Adipose tissue (tissue), 3 donors: Measurements from ENCODE around the gene METTL21A. TPM values are rescaled to one million over a fixed set of nuclear protein-coding genes. Genes with fewer than 3 reads are reported as not detected.

Experiments
- H3K27ac ChIP-seq: one replicate; pipeline ENCODE4 v1.5.1; 2013; ENCODE audit warnings: low read depth, low read length
- WGBS, 3 donors: extraction: QIAGEN DNeasy Blood & Tissue Kit; methylation state at CpG; one replicate each; pipeline ENCODE4 v1.1.7; 2013; 5-methylcytosine and 5-hydroxymethylcytosine counted together
- polyA plus RNA-seq, 3 donors: library from polyadenylated mRNA; stranded (reverse); fragments of 200-250 nt; gene quantifications; one replicate each; pipeline ENCODE4 v1.2.3, GENCODE V29; 2013
- donor health status: healthy with polysubstance abuse.
- donor health status: Bipolar disorder and iron deficiency.
- donor health status: healthy.

The METTL21A gene
- polyA plus RNA-seq, 3 donors: 6.8 to 19.1 (median 10.9) TPM

DNA sequence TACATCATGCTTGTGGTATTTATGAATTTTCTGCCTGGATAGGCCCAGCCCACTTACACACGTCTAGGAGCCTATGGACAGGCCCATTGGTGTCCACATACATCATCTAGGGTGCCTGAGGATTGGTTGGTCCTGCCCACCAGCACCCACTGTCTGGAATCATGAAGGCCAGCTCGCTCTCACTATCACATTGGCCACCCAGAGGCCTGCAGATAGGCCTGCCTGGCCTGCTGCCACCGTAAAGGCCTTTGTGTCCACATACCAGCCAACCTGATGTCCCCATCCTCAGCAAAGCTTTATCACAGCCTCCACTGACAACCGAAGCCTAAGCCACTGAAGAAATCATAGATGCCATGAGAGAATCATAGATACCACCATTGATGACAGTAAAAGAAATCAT lies 40.2 kb downstream of the METTL21A start:
- no peak overlapping the region for H3K27ac ChIP-seq
- WGBS, 3 donors: 96 to 99% (median 98%) methylated on average over 4 of the region's 4 CpGs

DNA sequence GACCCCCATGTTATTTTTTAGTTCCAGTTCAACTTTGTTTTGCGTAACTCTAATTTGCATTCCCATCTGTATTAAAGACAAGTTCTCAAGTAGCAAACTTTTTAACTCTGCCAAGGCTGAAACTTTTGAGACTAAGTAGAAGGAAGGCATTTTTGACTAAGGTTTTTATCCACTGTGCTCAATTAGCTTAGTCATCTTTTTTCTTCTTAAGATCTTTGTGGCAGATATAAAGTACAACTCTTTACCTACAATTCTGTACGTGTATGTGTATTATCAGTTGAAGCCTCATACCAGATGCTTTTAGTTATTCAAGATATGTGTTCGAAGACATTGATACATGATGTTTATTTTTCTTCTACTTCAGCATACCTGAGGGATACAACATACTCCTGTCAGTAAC lies 53.8 kb downstream of the METTL21A start:
- no peak overlapping the region for H3K27ac ChIP-seq
- 66 to 88% (median 85%) methylated on average over 3 of the region's 3 CpGs for WGBS, 3 donors

DNA sequence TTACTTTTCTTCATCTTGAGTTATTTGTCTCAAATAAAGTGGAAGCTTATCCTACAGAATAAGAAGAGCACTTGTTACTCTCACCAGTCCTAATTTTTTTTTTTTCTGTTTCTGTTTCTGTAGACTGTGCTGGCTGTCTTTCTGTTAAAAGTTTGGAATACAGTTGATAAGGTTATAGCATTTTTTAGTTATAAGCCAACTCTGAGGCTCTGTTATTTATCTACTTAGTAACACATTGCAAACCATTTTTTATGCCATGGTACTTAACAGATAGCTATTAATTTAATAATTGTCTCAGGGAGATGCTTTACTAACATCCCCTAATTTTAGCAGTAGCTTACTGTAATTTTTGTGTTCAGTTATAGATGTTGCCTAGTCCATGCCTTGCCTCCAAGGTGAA lies 57.5 kb downstream of the METTL21A start:
- H3K27ac ChIP-seq: no peak overlapping the region

DNA sequence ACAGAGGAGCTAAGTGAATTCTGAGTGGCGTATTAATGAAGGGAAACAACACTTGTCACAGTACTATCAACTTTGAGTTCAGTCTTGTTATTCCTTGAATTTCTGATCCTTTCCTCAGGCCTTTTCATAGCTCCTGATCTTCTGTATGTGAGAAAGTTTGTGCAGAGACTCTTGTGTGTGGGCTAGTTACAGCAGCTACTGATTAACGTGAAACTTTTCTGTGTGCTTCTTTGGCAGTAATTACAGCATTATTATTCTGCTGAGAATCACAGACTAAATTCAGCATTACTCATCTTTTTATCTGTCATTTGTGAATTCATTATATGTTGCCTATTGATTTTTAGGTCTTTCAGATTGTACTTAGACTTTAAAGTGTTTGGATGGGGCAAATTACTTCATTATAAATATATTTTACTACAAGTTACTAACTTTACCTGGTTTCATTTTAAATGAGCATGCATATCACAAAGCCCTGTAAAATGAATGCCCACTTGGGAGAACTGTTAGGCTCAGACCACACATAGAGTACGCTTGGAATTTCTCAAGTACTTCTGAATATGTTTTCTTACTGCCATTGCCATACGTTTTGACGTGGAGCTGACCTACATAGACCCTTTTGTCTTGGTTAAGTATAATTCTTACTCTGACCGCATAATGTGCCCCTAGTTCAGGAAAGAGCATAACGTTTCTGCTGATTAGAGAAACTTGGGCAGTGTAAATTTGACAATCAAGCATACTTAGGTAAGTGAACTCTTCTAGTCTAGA lies 59.3 kb downstream of the METTL21A start:
- no peak overlapping the region for H3K27ac ChIP-seq
- 82 to 85% (median 84%) methylated on average over 7 of the region's 7 CpGs for WGBS, 3 donors

Other genes starting within 250 kb of the METTL21A start
- gene CREB1, start 95.4 kb downstream of the METTL21A start, polyA plus RNA-seq: 10 to 100 TPM in 2 of 3 donors, 1 to 10 TPM in 1; 5.8 to 11.7 (median 10.8) TPM
- 10 to 100 TPM in 2 of 3 donors, 1 to 10 TPM in 1; 6.9 to 11.9 (median 11.2) TPM for gene CCNYL1, start 86.2 kb upstream of the METTL21A start, polyA plus RNA-seq
- gene FZD5, start 144.5 kb upstream of the METTL21A start, polyA plus RNA-seq: 1 to 10 TPM in 2 of 3 donors, under 1 TPM in 1; 0.79 to 6.8 (median 4.8) TPM